Loucy (cell line): Measurements from ENCODE around the gene TFDP1.

Experiments used
- H2AFZ ChIP-seq: fragments of 200-600 bp; sonication (generic); 2 replicates; pipeline ENCODE4 v1.6.0; 2016; ENCODE audit warnings: antibody characterized with exemption, mild to moderate bottlenecking, low read length, moderate library complexity
- H3F3A ChIP-seq: fragments of 200-600 bp; 2 replicates; pipeline ENCODE4 v1.6.0; 2016; ENCODE audit warnings: antibody characterized with exemption, low read depth, mild to moderate bottlenecking
- H3K27me3 ChIP-seq: fragments of 200-600 bp; sonication (generic); 2 replicates; pipeline ENCODE4 v1.6.1; 2014; ENCODE audit warnings: low read length, mild to moderate bottlenecking; ENCODE audit not compliant: insufficient read depth, poor library complexity, severe bottlenecking
- H3K36me3 ChIP-seq: fragments of 200-600 bp; sonication (generic); 2 replicates; pipeline ENCODE4 v1.6.1; 2016; ENCODE audit warnings: low read length; ENCODE audit not compliant: insufficient read depth
- H3K4me1 ChIP-seq: fragments of 200-600 bp; sonication (generic); 2 replicates; pipeline ENCODE4 v1.5.1; 2014; ENCODE audit warnings: low read length, mild to moderate bottlenecking; ENCODE audit not compliant: insufficient read depth, poor library complexity, severe bottlenecking
- H3K4me2 ChIP-seq: fragments of 200-600 bp; sonication (generic); 2 replicates; pipeline ENCODE4 v1.6.0; 2014; ENCODE audit warnings: antibody characterized with exemption, low read length, low read depth, mild to moderate bottlenecking; ENCODE audit not compliant: poor library complexity, severe bottlenecking
- H3K4me3 ChIP-seq: fragments of 200-600 bp; sonication (generic); 2 replicates; pipeline ENCODE4 v1.5.1; 2014; ENCODE audit warnings: low read length, mild to moderate bottlenecking, mixed read lengths; ENCODE audit not compliant: poor library complexity, severe bottlenecking
- H3K79me2 ChIP-seq: fragments of 200-600 bp; sonication (generic); 2 replicates; pipeline ENCODE4 v1.6.1; 2014; ENCODE audit warnings: low read length; ENCODE audit not compliant: insufficient read depth
- H3K9ac ChIP-seq: fragments of 200-600 bp; sonication (generic); 2 replicates; pipeline ENCODE4 v1.6.0; 2014; ENCODE audit warnings: mild to moderate bottlenecking, low read depth, low read length, moderate library complexity; ENCODE audit not compliant: poor library complexity, severe bottlenecking
- H3K9me2 ChIP-seq: fragments of 200-600 bp; sonication (generic); replicated peaks from 2 replicates; pipeline ENCODE4 v1.6.1; 2016; ENCODE audit warnings: low read depth, low read length, mixed read lengths
- H3K9me3 ChIP-seq: fragments of 200-600 bp; sonication (generic); 2 replicates; pipeline ENCODE4 v1.6.1; 2014; ENCODE audit warnings: mild to moderate bottlenecking, antibody characterized with exemption, low read length, low read depth; ENCODE audit not compliant: insufficient read depth
- H4K20me1 ChIP-seq: fragments of 200-600 bp; sonication (generic); 2 replicates; pipeline ENCODE4 v1.6.0; 2014; ENCODE audit warnings: antibody characterized with exemption, low read length, mild to moderate bottlenecking; ENCODE audit not compliant: insufficient read depth, poor library complexity, severe bottlenecking
- CTCF ChIP-seq: fragments of 200-600 bp; sonication (generic); conservative IDR thresholded peaks from 2 replicates; pipeline ENCODE4 v1.5.1; 2014; ENCODE audit warnings: mild to moderate bottlenecking, antibody characterized with exemption, low read length
- EZH2phosphoT487 ChIP-seq: fragments of 200-600 bp; IDR thresholded peaks from 2 replicates; pipeline ENCODE4 v1.6.1; 2018; ENCODE audit warnings: antibody characterized with exemption, mild to moderate bottlenecking, moderate library complexity, borderline replicate concordance

The TFDP1 gene

GRCh38 chr13:113544071-113544891 is 40.3 kb upstream of the TFDP1 start:
- Histone ChIP-seq H4K20me1 (no peaks in the 10 kb centered on the region), H3K4me3 (no peak overlapping the region), H3K36me3 (peaks cover 2% of the 10 kb centered on the region; the same call in 1 of the 2 replicates), H3K9me3 (no peaks in the 10 kb centered on the region), H3K79me2 (no peaks in the 10 kb centered on the region), H3K27me3 (no peaks in the 10 kb centered on the region), H3K4me1 (no peaks in the 10 kb centered on the region), H3K9ac (no peak overlapping the region), H2AFZ (no peak overlapping the region), H3K9me2 (no peaks in the 10 kb centered on the region), H3K4me2 (no peak overlapping the region), H3F3A (no peaks in the 10 kb centered on the region)
- TF ChIP-seq CTCF (no peak), EZH2phosphoT487 (no peak)

- H3K9ac ChIP-seq = no peak overlapping the region
- no peaks in the 10 kb centered on the region for H3K79me2 ChIP-seq
- no peak overlapping the region for H3K4me2 ChIP-seq
- TF ChIP-seq EZH2phosphoT487 (no peak), CTCF (no peak)
- no peaks in the 10 kb centered on the region for H3K9me2 ChIP-seq
- H3K4me1 ChIP-seq = no peaks in the 10 kb centered on the region
- peaks cover 5% of the 10 kb centered on the region; the same call in 1 of the 2 replicates for H3K36me3 ChIP-seq
- no peak overlapping the region for H2AFZ ChIP-seq
- no peak overlapping the region for H3K4me3 ChIP-seq
- H3K9me3 ChIP-seq = no peaks in the 10 kb centered on the region
- H3F3A ChIP-seq = no peaks in the 10 kb centered on the region
- H3K27me3 ChIP-seq = no peaks in the 10 kb centered on the region
- no peaks in the 10 kb centered on the region for H4K20me1 ChIP-seq
Observed at GRCh38 chr13:113544896-113545295, 39.7 kb upstream of the TFDP1 start.

DNA sequence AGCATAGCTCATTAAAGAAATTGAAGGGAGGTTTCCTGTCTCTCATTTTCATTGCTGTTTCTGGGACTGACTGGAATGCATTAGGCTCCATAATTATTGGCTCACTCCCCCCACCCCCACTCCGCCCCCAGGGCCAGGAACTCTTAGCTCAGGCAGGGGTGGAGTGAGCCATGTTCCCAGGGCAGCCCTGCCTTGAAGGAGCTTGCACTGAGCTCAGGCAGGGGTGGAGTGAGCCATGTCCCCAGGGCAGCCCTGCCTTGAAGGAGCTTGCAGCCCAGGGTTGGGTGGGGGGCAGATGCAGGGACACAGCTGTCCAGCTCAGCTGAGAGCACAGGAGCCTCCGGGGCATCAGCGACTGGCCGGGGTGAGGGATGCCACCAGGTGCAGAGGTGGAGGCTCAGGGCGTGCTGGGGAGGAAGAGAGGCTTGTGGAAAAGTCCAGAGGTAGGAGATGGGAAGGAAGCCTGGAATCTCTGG is 39.1 kb upstream of the TFDP1 start:
- Histone ChIP-seq H2AFZ (no peak overlapping the region), H3K4me3 (no peak overlapping the region), H3K9me3 (no peaks in the 10 kb centered on the region), H3K4me1 (no peaks in the 10 kb centered on the region), H3K4me2 (no peak overlapping the region), H3F3A (no peaks in the 10 kb centered on the region), H3K9ac (no peak overlapping the region), H3K27me3 (no peaks in the 10 kb centered on the region), H3K36me3 (peaks cover 7% of the 10 kb centered on the region; the same call in 1 of the 2 replicates), H3K79me2 (no peaks in the 10 kb centered on the region), H4K20me1 (no peaks in the 10 kb centered on the region), H3K9me2 (no peaks in the 10 kb centered on the region)
- TF ChIP-seq EZH2phosphoT487 (no peak), CTCF (no peak)
